ENCODE measurements around the gene TMEM175.

Gene TMEM175

GRCh38 chr4:982814-983213 is 50.6 kb downstream of the TMEM175 start:
- no peaks in the 10 kb centered on the region for H3K36me3 ChIP-seq (ENCODE audit: control insufficient read depth, low read length)
- H4K20me1 ChIP-seq (ENCODE audit: control insufficient read depth, insufficient read depth, low read depth, low read length) = no peaks in the 10 kb centered on the region
- H3K4me1 ChIP-seq (ENCODE audit: control insufficient read depth, low read length) = peaks cover 19% of the 10 kb centered on the region
- H3K9me3 ChIP-seq (ENCODE audit: control insufficient read depth, insufficient read depth, low read length) = no peaks in the 10 kb centered on the region
- H3K27me3 ChIP-seq (ENCODE audit: control insufficient read depth, low read length) = no peaks in the 10 kb centered on the region
- TF ChIP-seq, protein P1, sequence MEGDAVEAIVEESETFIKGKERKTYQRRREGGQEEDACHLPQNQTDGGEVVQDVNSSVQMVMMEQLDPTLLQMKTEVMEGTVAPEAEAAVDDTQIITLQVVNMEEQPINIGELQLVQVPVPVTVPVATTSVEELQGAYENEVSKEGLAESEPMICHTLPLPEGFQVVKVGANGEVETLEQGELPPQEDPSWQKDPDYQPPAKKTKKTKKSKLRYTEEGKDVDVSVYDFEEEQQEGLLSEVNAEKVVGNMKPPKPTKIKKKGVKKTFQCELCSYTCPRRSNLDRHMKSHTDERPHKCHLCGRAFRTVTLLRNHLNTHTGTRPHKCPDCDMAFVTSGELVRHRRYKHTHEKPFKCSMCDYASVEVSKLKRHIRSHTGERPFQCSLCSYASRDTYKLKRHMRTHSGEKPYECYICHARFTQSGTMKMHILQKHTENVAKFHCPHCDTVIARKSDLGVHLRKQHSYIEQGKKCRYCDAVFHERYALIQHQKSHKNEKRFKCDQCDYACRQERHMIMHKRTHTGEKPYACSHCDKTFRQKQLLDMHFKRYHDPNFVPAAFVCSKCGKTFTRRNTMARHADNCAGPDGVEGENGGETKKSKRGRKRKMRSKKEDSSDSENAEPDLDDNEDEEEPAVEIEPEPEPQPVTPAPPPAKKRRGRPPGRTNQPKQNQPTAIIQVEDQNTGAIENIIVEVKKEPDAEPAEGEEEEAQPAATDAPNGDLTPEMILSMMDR (IDR thresholded peaks at IDR 0.05; ENCODE audit: low read depth, low read length, poor library complexity, severe bottlenecking) = no peak
- TF ChIP-seq EZH2phosphoT487 (IDR thresholded peaks at IDR 0.05; ENCODE audit: borderline replicate concordance, low read length) = no peak
- no peaks in the 10 kb centered on the region for H3K9me2 ChIP-seq (replicated peaks; ENCODE audit: control insufficient read depth, low read length)
- H3F3A ChIP-seq (ENCODE audit: control insufficient read depth, insufficient read depth) = no peaks in the 10 kb centered on the region
- no peak overlapping the region for H3K4me2 ChIP-seq (ENCODE audit: low read length)
- no peak overlapping the region for H3K4me3 ChIP-seq (ENCODE audit: low read length)
- no peaks in the 10 kb centered on the region for H3K79me2 ChIP-seq (ENCODE audit: control insufficient read depth, low read length)
- no peak overlapping the region for H3K27ac ChIP-seq (ENCODE audit: low read depth, low read length)

DNA sequence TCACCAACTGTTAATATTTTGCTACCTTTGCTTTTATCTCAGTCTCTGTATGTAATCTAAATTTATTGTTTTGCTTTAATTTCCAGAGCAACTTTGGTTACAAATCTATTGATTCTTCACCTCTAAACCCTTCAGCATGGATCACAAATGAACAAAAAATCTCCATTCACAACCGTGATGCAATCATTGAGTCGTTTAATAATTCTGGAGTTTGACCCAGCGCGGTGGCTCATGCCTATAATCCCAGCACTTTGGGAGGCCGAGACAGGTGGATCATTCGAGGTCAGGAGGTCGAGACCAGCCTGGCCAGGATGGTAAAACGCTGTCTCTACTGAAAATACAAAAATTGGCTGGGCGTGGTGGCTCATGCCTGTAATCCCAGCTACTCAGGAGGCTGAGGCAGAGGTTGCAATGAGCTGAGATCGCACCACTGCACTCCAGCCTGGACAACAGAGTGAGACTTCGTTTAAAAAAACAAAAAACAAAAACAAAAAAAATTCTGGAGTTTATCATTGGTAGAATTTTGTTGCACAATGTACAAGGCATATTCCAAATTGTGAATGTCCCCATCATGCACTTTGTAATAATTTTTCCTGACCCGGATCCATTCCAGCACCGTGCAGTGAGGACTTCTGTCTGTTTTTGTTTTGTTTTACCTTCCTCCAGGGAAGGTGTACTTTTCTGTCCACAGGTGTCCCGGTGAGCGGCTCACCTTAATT is 52.2 kb downstream of the TMEM175 start:
- Histone ChIP-seq H3K4me3 (ENCODE audit: low read length) (no peak overlapping the region), H3K79me2 (ENCODE audit: control insufficient read depth, low read length) (no peaks in the 10 kb centered on the region), H3K9me2 (replicated peaks; ENCODE audit: control insufficient read depth, low read length) (no peaks in the 10 kb centered on the region), H4K20me1 (ENCODE audit: control insufficient read depth, insufficient read depth, low read depth, low read length) (no peaks in the 10 kb centered on the region), H3K9me3 (ENCODE audit: control insufficient read depth, insufficient read depth, low read length) (no peaks in the 10 kb centered on the region), H3K36me3 (ENCODE audit: control insufficient read depth, low read length) (no peaks in the 10 kb centered on the region), H3K27me3 (ENCODE audit: control insufficient read depth, low read length) (no peaks in the 10 kb centered on the region), H3K4me2 (ENCODE audit: low read length) (no peak overlapping the region; the same call in 1 of the 2 replicates), H3K4me1 (ENCODE audit: control insufficient read depth, low read length) (peaks cover 19% of the 10 kb centered on the region), H3F3A (ENCODE audit: control insufficient read depth, insufficient read depth) (no peaks in the 10 kb centered on the region), H3K27ac (ENCODE audit: low read depth, low read length) (no peak overlapping the region)
- TF ChIP-seq, protein P1 (IDR thresholded peaks at IDR 0.05; ENCODE audit: low read depth, low read length, poor library complexity, severe bottlenecking) = no peak
- TF ChIP-seq EZH2phosphoT487 (IDR thresholded peaks at IDR 0.05; ENCODE audit: borderline replicate concordance, low read length) = no peak

- Histone ChIP-seq H3K9me3 (ENCODE audit: control insufficient read depth, insufficient read depth, low read length) (no peaks in the 10 kb centered on the region), H4K20me1 (ENCODE audit: control insufficient read depth, insufficient read depth, low read depth, low read length) (no peaks in the 10 kb centered on the region), H3K27me3 (ENCODE audit: control insufficient read depth, low read length) (no peaks in the 10 kb centered on the region), H3K36me3 (ENCODE audit: control insufficient read depth, low read length) (no peaks in the 10 kb centered on the region), H3K4me2 (ENCODE audit: low read length) (peak overlapping the region; percentile 77), H3K79me2 (ENCODE audit: control insufficient read depth, low read length) (no peaks in the 10 kb centered on the region), H3F3A (ENCODE audit: control insufficient read depth, insufficient read depth) (no peaks in the 10 kb centered on the region), H3K4me1 (ENCODE audit: control insufficient read depth, low read length) (peaks cover 19% of the 10 kb centered on the region), H3K4me3 (ENCODE audit: low read length) (no peak overlapping the region), H3K9me2 (replicated peaks; ENCODE audit: control insufficient read depth, low read length) (no peaks in the 10 kb centered on the region), H3K27ac (ENCODE audit: low read depth, low read length) (no peak overlapping the region)
- no peak for TF ChIP-seq EZH2phosphoT487 (IDR thresholded peaks at IDR 0.05; ENCODE audit: borderline replicate concordance, low read length)
- TF ChIP-seq, protein P1 (IDR thresholded peaks at IDR 0.05; ENCODE audit: low read depth, low read length, poor library complexity, severe bottlenecking) = no peak
Observed at GRCh38 chr4:985123-985830, 53.0 kb downstream of the TMEM175 start.
